ENCODE measurements around the gene KLHDC8B.
"Not testable (repeated sequence)": the region's sequence is repeated elsewhere in the genome, so short reads cannot be mapped to it uniquely, and the experiment has no call there.

The KLHDC8B gene

DNA sequence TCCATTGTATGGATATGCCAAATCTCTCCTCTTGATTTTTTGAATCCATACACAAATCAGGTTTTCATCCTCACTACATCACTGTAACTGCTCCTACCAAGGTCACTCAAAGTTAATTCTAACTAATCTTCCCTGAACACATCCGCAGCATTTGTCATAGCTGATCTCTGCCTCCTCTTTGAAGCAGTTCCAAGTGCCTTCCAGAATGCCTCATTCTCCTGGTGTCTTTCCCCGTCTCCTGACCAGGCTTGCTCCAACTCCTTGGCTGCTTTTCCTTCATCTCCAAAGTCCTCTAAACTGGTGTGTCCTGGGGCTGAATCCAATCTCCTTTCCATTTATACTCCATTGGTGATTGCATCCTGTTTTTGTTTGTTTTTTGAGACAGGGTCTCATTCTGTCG is 26.8 kb downstream of the KLHDC8B start:
- DNase-seq: no peak

DNA sequence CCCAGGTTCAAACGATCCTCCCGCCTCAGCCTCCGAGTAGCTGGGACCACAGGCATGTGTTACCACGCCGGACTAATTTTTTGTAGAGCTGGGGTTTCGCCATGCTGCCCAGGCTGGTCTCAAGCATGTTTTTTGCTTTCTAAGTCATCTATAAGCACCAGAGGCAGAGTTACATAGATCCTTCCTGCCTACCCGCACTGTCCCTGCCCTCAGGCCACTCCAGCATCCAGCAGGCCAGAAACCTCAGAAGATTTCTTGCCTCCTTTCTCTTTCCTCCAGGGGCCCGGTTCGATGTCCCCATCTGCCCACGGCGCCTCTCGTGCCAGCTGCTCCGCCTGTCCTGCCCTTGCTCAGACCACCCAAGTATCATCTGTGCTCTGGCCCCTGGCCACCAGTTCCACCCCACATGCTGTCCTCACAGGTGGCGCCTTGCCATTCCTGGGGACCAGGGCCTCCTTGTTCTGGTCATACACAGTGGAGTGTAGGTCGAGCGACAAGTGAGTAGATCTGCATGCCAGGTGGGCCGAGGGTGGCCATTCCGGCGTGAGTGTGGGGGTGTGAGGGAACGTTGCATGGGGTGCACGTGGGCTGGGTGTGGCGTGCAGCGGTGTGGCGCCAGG is 27.3 kb downstream of the KLHDC8B start:
- DNase-seq: no peak

DNA sequence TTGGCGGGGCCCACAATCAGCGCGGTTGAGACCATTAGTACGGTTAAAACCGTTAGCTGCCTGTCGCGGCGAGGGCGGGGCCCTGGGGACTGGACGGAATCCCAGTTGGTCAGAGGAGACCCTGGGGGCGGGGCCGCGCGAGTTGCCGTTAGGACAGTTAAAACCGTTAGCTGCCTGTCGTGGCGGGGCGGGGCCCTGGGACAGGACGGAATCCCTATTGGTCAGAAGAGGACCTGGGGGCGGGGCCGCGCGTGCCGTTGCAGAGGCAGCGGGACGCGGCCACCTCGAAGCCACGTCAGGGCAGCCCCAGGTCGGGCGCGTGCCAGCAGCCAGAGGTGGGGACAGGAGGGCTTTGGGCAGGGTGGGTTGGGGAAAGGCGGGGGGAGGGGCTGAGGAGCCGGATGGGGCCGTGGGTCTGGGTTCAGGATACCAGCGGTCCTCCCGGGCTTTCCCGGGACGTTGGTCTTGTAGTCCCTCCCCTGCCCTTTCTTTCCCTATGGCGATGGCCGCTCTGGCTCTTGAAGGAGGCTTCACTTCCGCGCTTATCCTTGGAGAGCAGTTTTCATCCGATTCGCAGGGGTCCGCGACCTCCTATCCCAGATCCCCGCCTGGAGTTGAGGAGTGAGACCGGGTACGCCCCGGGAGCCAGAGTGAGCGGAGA is 28.0 kb downstream of the KLHDC8B start:
- no peak for DNase-seq

DNA sequence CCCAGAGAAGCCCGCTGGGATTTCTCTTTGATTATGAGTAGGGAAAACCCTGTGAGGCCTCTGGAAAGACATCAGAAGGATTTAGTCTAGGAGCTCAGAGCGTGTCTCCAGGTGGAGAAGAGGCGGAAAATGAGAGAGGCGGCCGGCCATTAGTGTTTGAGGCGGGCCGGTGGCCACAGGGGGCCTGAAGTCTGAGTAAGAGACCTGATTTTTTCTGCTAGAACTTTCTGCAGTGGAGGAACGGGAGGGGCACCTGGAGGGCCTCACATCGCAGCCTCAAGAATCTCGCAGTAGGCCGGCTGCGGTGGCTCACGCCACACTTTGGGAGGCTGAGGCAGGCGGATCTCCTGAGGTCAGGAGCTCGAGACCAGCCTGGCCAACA is 28.5 kb downstream of the KLHDC8B start:
- no peak for DNase-seq

DNA sequence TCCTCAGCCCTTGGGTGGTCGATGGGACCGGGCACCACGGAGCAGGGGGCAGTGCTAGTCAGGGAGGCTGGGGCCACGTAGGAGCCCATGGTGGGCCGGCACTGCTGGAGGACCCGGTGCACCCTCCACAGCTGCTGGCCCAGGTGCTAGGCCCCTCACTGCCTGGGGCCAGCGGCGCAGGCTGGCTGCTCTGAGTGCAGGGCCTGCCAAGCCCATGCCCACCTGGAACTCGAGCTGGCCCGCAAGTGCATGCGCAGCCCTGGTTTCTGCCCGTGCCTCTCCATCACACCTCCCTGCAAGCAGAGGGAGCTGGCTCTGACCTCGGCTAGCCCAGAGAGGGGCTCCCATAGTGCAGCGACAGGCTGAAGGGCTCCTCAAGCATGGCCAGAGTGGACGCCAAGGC is 42.1 kb downstream of the KLHDC8B start:
- DNase-seq: no peak

DNA sequence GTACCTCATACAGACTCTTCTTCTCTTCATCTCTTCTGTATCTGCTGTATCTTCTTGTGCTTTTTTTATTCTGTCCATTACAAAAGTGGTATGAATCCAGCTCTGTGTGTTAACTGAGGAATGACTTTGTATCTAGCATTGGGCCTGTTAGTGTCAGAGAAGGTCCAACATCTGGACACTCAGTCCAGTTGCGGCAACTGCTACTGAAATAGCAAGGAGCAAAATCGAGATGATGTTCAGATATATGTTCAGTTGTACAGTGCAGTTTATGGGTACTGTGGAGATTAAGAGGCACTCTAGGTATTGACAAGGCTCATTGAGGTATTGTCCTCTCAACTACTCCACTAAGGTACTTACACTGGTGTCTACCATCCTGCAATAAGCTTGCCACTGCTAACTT is 42.6 kb downstream of the KLHDC8B start:
- no peak for DNase-seq

DNA sequence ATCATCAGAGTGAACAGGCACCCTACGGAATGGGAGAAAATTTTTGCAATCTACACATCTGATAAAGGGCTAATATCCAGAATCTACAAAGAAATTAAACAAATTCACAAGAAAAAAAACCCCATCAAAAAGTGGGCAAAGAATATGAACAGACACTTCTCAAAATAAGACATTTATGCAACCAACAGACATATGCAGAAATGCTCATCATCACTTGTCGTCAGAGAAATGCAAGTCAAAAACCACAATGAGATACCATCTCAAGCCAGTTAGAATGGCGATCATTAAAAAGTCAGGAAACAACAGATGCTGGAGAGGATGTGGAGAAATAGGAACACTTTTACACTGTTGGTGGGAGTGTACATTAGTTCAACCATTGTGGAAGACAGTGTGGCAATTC is 45.3 kb downstream of the KLHDC8B start:
- DNase-seq: not testable (repeated sequence)

DNA sequence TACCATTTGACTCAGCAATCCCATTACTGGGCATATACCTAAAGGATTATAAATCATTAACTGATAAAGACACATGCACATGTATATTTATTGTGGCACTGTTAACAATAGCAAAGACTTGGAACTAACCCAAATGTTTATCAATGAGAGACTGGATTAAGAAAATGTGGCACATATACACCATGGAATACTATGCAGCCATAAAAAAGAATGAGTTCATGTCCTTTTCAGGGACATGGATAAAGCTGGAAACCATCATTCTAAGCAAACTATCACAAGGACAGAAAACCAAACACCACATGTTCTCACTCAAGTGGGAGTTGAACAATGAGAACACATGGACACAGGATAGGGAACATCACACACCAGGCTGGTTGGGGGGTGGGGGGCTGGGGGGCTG is 45.7 kb downstream of the KLHDC8B start:
- not testable (repeated sequence) for DNase-seq

DNA sequence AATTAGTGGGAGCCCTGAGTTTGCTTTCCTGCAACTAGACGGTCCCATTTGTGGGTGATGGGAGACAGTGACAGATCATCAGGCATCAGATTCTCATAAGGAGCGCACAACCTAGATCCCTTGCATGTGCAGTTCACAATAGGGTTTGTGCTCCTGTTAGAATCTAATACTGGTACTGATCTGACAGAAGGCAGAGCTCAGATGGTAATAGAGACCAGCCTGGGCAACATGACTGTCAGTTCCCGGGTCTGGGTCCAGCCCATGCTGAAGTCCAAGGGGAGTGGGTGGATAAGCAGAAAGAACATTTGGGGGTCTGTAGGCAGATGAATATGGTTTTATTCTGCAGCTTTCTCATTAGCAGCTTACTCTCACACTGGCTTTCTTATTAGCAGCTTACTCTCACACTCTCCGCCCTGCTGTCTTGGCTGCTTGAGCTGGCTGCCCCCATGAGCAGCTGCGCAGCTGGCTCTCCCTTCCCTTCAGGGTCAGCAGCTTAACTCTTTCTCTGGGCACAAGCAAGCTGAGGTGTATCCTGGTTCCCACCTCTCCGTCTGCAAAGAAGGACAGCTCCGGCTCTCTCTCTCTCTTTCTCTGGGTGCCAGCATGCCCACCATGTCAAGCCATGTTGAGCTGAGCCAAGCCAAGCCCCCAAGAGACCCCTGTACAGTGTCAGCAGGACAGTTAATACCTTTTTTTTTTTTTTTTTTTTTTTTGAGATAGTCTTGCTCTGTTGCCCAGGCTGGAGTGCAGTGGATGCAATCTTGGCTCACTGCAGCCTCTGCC is 46.5 kb downstream of the KLHDC8B start:
- DNase-seq: no peak

DNA sequence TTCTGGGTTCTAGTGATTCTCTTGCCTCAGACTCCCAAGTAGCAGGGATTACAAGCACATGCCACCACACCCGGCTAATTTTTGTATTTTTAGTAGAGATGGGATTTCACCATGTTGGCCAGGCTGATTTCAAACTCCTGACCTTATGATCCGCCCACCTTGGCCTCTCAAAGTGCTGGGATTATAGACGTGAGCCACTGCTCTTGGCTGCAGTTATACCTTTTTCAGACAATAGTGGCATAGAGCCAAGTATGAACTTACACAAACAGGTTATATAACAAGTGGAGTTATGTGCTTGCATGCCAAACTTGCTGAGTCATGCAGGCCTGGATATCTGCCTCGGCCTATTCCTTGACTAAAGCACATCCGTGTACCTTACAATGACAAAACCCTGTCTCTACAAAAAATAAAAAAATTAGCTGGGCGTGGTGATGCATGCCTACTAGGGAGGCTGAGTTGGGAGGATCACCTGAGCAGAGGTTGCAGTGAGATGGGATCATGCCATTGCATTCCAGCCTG is 47.1 kb downstream of the KLHDC8B start:
- not testable (repeated sequence) for DNase-seq

DNA sequence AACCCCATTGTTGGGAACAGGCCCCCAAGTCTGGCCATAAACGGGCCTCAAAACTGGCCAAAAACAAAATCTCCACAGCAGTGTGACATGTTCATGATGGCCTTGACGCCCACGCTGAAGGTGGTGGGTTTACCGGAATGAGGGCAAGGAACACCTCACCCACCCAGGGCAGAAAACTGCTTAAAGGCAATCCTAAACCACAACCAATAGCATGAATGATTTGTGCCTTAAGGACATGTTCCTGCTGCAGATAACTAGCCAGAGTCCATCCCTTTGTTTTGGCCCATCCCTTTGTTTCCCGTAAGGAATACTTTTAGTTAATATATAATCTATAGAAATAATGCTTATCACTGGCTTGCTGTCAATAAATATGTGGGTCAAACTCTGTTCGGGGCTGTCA is 47.7 kb downstream of the KLHDC8B start:
- no peak for DNase-seq

DNA sequence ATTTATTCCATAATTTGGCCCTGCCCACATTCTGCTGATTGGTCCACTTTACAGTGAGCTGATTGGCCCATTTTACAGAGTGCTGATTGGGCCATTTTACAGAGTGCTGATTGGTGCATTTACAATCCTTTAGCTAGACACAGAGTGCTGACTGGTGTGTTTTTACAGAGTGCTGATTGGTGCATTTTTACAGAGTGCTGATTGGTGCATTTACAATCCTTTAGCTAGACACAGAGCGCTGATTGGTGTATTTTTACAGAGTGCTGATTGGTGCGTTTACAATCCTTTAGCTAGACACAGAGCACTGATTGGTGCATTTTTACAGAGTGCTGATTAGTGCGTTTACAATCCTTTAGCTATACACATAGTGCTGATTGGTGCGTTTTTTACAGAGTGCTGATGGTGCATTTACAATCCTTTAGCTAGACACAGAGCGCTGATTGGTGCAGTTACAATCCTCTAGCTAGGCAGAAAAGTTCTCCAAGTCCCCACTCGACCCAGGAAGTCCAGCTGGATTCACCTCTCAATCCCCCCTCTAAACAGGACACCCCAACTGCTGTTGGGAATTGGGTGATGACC is 49.7 kb downstream of the KLHDC8B start:
- DNase-seq: not testable (repeated sequence)

DNA sequence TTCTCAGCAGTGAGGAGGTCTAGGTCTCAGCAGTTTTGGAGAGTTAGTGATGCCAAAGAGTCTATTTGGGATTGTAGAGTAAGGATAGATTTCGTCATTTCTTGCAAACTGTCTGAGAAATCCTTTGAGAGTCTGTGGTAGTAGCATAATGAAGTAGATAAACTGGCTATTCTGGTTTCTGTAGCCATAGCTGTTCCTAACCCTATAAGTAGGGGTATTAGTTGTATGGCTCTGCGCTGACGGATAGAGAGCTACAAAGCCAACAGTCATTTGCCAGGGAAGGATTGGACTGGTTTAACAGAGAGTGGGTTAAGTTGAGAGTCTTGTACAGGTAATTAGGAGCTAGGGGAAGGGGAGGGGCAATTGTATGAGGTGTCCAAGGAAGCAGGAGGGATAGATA is 50.6 kb downstream of the KLHDC8B start:
- no peak for DNase-seq

Measured in CD4-positive, alpha-beta T cell treated with Interferon alpha-2 for 1 hour (primary cell).